HepG2 (cell line): Measurements from ENCODE around the gene SMIM30. TPM values are rescaled to one million over a fixed set of nuclear protein-coding genes. Genes with fewer than 3 reads are reported as not detected.
A peak's percentile ranks its signal among the peaks of the same experiment; 100 is the strongest.

Experiments
- CERS6 ChIP-seq: sonication (generic); formaldehyde crosslinking; IDR thresholded peaks from 2 replicates; pipeline ENCODE4 v1.5.0; 2020; ENCODE audit warnings: missing genetic modification reagents
- CHD2 ChIP-seq: IDR thresholded peaks from 2 replicates; pipeline ENCODE4 v1.6.1; 2011; ENCODE audit warnings: low read depth, low read length, improper control_type of control experiment
- EP300 ChIP-seq, 3 experiments: sonication (generic) in 1 of 3; formaldehyde crosslinking in 1 of 3; IDR thresholded peaks; 2 replicates each; pipeline versions ENCODE4 v1.5.1 to v1.6.1; 2011 to 2020; ENCODE audit warnings: low read depth in 2 of 3, low read length in 2 of 3, borderline replicate concordance in 1 of 3, improper control_type of control experiment in 1 of 3, mild to moderate bottlenecking in 1 of 3, missing genetic modification reagents in 1 of 3, moderate library complexity in 1 of 3
- ETS1 ChIP-seq: sonication (generic); formaldehyde crosslinking; IDR thresholded peaks from 2 replicates; pipeline ENCODE4 v1.4.0; 2020; ENCODE audit warnings: missing genetic modification reagents
- ETV5 ChIP-seq: IDR thresholded peaks from 2 replicates; pipeline ENCODE4 v1.6.1; 2018; ENCODE audit warnings: missing biosample characterization, missing genetic modification reagents, inconsistent platforms, borderline replicate concordance
- GMEB1 ChIP-seq: sonication (generic); formaldehyde crosslinking; IDR thresholded peaks from 2 replicates; pipeline ENCODE4 v1.5.1; 2020; ENCODE audit warnings: missing genetic modification reagents, mild to moderate bottlenecking, borderline replicate concordance
- HIC2 ChIP-seq: sonication (generic); formaldehyde crosslinking; IDR thresholded peaks from 2 replicates; pipeline ENCODE4 v1.9.0; 2022; ENCODE audit warnings: low read depth, missing genetic modification reagents
- HMG20A ChIP-seq: IDR thresholded peaks from 2 replicates; pipeline ENCODE4 v1.6.1; 2016; ENCODE audit warnings: borderline replicate concordance
- PATZ1 ChIP-seq: sonication (generic); formaldehyde crosslinking; IDR thresholded peaks from 2 replicates; pipeline ENCODE4 v1.4.0; 2020; ENCODE audit warnings: missing genetic modification reagents
- RBM22 ChIP-seq: fragments of 200-400 bp; formaldehyde crosslinking; optimal IDR thresholded peaks from 2 replicates; pipeline ENCODE3; 2017; ENCODE audit warnings: mild to moderate bottlenecking, low read length, moderate library complexity
- RCOR2 ChIP-seq: IDR thresholded peaks from 2 replicates; pipeline ENCODE4 v1.6.1; 2016; ENCODE audit warnings: missing biosample characterization, missing genetic modification reagents
- SIX4 ChIP-seq: sonication (generic); formaldehyde crosslinking; IDR thresholded peaks from 2 replicates; pipeline ENCODE4 v1.4.0; 2020; ENCODE audit warnings: missing genetic modification reagents
- SP140L ChIP-seq: sonication (generic); formaldehyde crosslinking; IDR thresholded peaks from 2 replicates; pipeline ENCODE4 v1.4.0; 2020; ENCODE audit warnings: missing genetic modification reagents, borderline replicate concordance
- ZNF20 ChIP-seq: sonication (generic); formaldehyde crosslinking; IDR thresholded peaks from 2 replicates; pipeline ENCODE4 v1.4.0; 2020; ENCODE audit warnings: mild to moderate bottlenecking, moderate library complexity, missing genetic modification reagents
- ZNF275 ChIP-seq: sonication (generic); formaldehyde crosslinking; IDR thresholded peaks from 2 replicates; pipeline ENCODE4 v1.8.0; 2022; ENCODE audit warnings: missing genetic modification reagents, mild to moderate bottlenecking, inconsistent platforms, borderline replicate concordance
- ZNF331 ChIP-seq: sonication (generic); formaldehyde crosslinking; IDR thresholded peaks from 2 replicates; pipeline ENCODE4 v1.4.0; 2020; ENCODE audit warnings: missing genetic modification reagents
- ZNF501 ChIP-seq: sonication (generic); formaldehyde crosslinking; IDR thresholded peaks from 2 replicates; pipeline ENCODE4 v1.5.1; 2020; ENCODE audit warnings: mild to moderate bottlenecking, moderate library complexity, missing genetic modification reagents
- ZNF614 ChIP-seq: IDR thresholded peaks from 2 replicates; pipeline ENCODE4 v1.6.1; 2018; ENCODE audit warnings: missing biosample characterization, missing genetic modification reagents, inconsistent platforms, borderline replicate concordance
- polyA plus RNA-seq, 8 experiments: library from polyadenylated mRNA; depleted of rRNA in 3 of 8; stranded (reverse) in 7 of 8; unstranded in 1 of 8; fragments of >200 nt; fragmentation: Illumina TruSeq in 4 of 8; extraction: Trizol in 4 of 8; gene quantifications; 2 replicates each; pipeline versions ENCODE4 v1.2.1 to v1.2.3, GENCODE V29; 2011 to 2016; ENCODE audit warnings: low read depth in 4 of 8, missing spikeins in 1 of 8, mixed read lengths in 1 of 8; ENCODE audit not compliant: insufficient read depth in 1 of 8
- total RNA-seq, 5 experiments: library from RNA; depleted of rRNA; stranded (reverse); fragments of >200 nt; fragmentation: Illumina TruSeq; extraction: Trizol; gene quantifications; 2 replicates each; pipeline ENCODE4 v1.2.3, GENCODE V29; 2016; ENCODE audit warnings: low read depth in 1 of 5

SMIM30 gene
- total and polyA plus RNA-seq, 2 of the 13 experiments (the other 11 are each of a cell fraction or from before 2014, with no cell fraction given): 23.5 to 25.2 TPM

- TF ChIP-seq ZNF20 (CRISPR knock-in tag): no peak
- no peak for TF ChIP-seq SIX4
- no peak for TF ChIP-seq EP300 (IDR thresholded peaks at IDR 0.05; ENCODE audit: low read depth in 2 of 2, low read length in 2 of 2)
- TF ChIP-seq EP300 (CRISPR knock-in tag; IDR thresholded peaks at IDR 0.05; ENCODE audit: borderline replicate concordance): no peak
- no peak for TF ChIP-seq ZNF275 (CRISPR knock-in tag)
- TF ChIP-seq RCOR2 (CRISPR knock-in tag): no peak
- no peak for TF ChIP-seq CERS6 (CRISPR knock-in tag)
- 0 out of 2 replicates have a peak, but pooled peaks have one; percentile 58 for TF ChIP-seq ZNF614 (CRISPR knock-in tag)
- no peak for TF ChIP-seq HIC2
- TF ChIP-seq RBM22: no peak
- TF ChIP-seq SP140L: 0 out of 2 replicates have a peak, but pooled peaks have one; percentile 61
- no peak for TF ChIP-seq HMG20A (CRISPR knock-in tag)
- TF ChIP-seq PATZ1 (CRISPR knock-in tag): no peak
- TF ChIP-seq CHD2: no peak
- TF ChIP-seq ZNF331: peak; percentile 45; the same call in 1 of the 2 replicates
- TF ChIP-seq ETS1 (CRISPR knock-in tag): no peak
- TF ChIP-seq GMEB1 (CRISPR knock-in tag): peak; percentile 90
- TF ChIP-seq ZNF501 (CRISPR knock-in tag): peak; percentile 62; the same call in 1 of the 2 replicates
- TF ChIP-seq ETV5 (CRISPR knock-in tag): peak; percentile 46; the same call in 1 of the 2 replicates
Observed at GRCh38 chr7:113118074-113118959, at the start of gene SMIM30 (continued).
